Measurements from ENCODE around the gene CREB3. TPM values are rescaled to one million over a fixed set of nuclear protein-coding genes. Genes with fewer than 3 reads are reported as not detected.

CREB3 gene
- total RNA-seq, 1 experiment from 2014 or later: 27.3 TPM

DNA sequence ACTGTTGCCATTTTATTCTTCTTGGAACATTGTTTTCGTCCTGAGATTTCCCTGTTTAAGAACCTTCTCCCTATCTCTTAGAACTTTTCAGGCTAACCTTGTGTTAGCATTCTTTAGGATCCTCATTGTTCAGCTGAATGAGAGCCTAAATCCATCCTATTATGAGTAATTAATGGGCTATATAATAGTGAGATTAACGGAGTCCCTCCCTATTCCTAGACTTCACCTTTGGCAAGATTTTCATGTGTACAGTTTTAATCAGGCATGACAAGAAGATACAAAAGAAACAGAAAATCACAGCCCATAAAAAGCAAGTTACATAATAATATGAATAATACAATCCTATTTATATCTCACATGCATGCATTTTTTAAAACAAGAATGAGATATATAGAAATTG, 30.7 kb downstream of the CREB3 start:
- Mint-ChIP-seq H3K4me3 (no peak overlapping the region), H3K9me3 (no peaks in the 10 kb centered on the region), H3K4me1 (peaks cover 27 to 30% of the 10 kb centered on the region in 2 experiments), H3K27me3 (ENCODE audit: low read depth) (no peaks in the 10 kb centered on the region), H3K36me3 (ENCODE audit: insufficient read depth in 1 of 3, low read depth in 3 of 3) (peaks cover 0 to 7% (median 0%) of the 10 kb centered on the region in 3 experiments; a peak in 3 of 7 replicates), H3K27ac (no peak overlapping the region)
- no peak overlapping the region for H2BK5ac ChIP-seq (ENCODE audit: insufficient read length, low read length)
- H3K79me1 ChIP-seq (ENCODE audit: insufficient read depth, low read depth, low read length, poor library complexity, severe bottlenecking): no peaks in the 10 kb centered on the region
- H3K79me2 ChIP-seq (ENCODE audit: insufficient read depth, low read length): no peaks in the 10 kb centered on the region; the same call in 1 of the 2 replicates
- no peak for DNase-seq
- H3K27ac ChIP-seq (ENCODE audit: insufficient read length, low read depth, low read length): no peak overlapping the region
- no peak overlapping the region for H2BK20ac ChIP-seq (ENCODE audit: low read depth, low read length, poor library complexity, severe bottlenecking)
- no peak overlapping the region for H3K14ac ChIP-seq (ENCODE audit: insufficient read depth, low read length)
- H3K23me2 ChIP-seq (ENCODE audit: insufficient read length, low read depth, low read length, poor library complexity, severe bottlenecking): no peaks in the 10 kb centered on the region
- no peak overlapping the region for H2BK120ac ChIP-seq (ENCODE audit: low read depth, low read length, poor library complexity, severe bottlenecking)
- H4K20me1 ChIP-seq (ENCODE audit: control insufficient read depth, insufficient read depth, insufficient read length): no peaks in the 10 kb centered on the region
- H2AFZ ChIP-seq (ENCODE audit: low read length): no peak overlapping the region
- no peak overlapping the region for H3K4ac ChIP-seq (ENCODE audit: low read depth, low read length)
- TF ChIP-seq, protein P1, sequence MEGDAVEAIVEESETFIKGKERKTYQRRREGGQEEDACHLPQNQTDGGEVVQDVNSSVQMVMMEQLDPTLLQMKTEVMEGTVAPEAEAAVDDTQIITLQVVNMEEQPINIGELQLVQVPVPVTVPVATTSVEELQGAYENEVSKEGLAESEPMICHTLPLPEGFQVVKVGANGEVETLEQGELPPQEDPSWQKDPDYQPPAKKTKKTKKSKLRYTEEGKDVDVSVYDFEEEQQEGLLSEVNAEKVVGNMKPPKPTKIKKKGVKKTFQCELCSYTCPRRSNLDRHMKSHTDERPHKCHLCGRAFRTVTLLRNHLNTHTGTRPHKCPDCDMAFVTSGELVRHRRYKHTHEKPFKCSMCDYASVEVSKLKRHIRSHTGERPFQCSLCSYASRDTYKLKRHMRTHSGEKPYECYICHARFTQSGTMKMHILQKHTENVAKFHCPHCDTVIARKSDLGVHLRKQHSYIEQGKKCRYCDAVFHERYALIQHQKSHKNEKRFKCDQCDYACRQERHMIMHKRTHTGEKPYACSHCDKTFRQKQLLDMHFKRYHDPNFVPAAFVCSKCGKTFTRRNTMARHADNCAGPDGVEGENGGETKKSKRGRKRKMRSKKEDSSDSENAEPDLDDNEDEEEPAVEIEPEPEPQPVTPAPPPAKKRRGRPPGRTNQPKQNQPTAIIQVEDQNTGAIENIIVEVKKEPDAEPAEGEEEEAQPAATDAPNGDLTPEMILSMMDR (conservative IDR thresholded peaks at IDR 0.05): no peak
- no peaks in the 10 kb centered on the region for H3K9me3 ChIP-seq (ENCODE audit: control insufficient read depth, low read depth, low read length)
- H2BK12ac ChIP-seq (ENCODE audit: insufficient read length, low read depth, low read length): no peak overlapping the region
- H4K91ac ChIP-seq (ENCODE audit: insufficient read length, low read depth, low read length): no peak overlapping the region
- no peak overlapping the region for H2AK5ac ChIP-seq (ENCODE audit: insufficient read length, low read length)
- H3T11ph ChIP-seq (ENCODE audit: low read length): no peak overlapping the region
- no peak overlapping the region for H3K23ac ChIP-seq (ENCODE audit: insufficient read length, low read depth, low read length)
- no peaks in the 10 kb centered on the region for H3K4me1 ChIP-seq (ENCODE audit: insufficient read depth, low read length)
- no peak overlapping the region for H4K5ac ChIP-seq (ENCODE audit: insufficient read length, low read depth, low read length)
- WGBS (ENCODE audit: extremely low coverage, insufficient read length, low lambda C conversion rate): no CpG with 5 or more reads among the region's 2 CpGs
- H4K8ac ChIP-seq (replicated peaks; ENCODE audit: insufficient read length, low read depth, low read length): no peak overlapping the region
- H3K18ac ChIP-seq (ENCODE audit: insufficient read length, low read depth, low read length): no peak overlapping the region
- no peaks in the 10 kb centered on the region for H3K27me3 ChIP-seq (ENCODE audit: insufficient read depth, low read length)
- H2BK15ac ChIP-seq (ENCODE audit: low read depth, low read length): no peak overlapping the region
- H3K9ac ChIP-seq (ENCODE audit: extremely low read depth, insufficient read length, low read length): no peak overlapping the region
- H3K4me2 ChIP-seq (ENCODE audit: insufficient read depth, insufficient read length, low read length): no peak overlapping the region
- H3K56ac ChIP-seq (ENCODE audit: insufficient read length, low read depth, low read length): no peak overlapping the region

Data from H9 (cell line).